Measurements from ENCODE around the gene KPTN.

GRCh38 chr19:47485210-47485609, 1.2 kb upstream of the KPTN start:
- TF ChIP-seq CTCF (optimal IDR thresholded peaks at IDR 0.05 in 1 of 3, IDR thresholded peaks at IDR 0.05 in 1 of 3, conservative IDR thresholded peaks at IDR 0.05 in 1 of 3; ENCODE audit: extremely low read depth in 1 of 3, insufficient read depth in 2 of 3, low read length in 3 of 3) (no peak), EZH2 (IDR thresholded peaks at IDR 0.05; ENCODE audit: low read length) (no peak)
